BLaER1 (cell line): ENCODE measurements around the gene SASS6.
A peak's percentile ranks its signal among the peaks of the same experiment; 100 is the strongest.

Experiments
- H3K27ac ChIP-seq: shearing (Covaris generic); formaldehyde crosslinking; 2 replicates; pipeline ENCODE4 v1.8.1; 2022
- H3K27me3 ChIP-seq: shearing (Covaris generic); formaldehyde crosslinking; 2 replicates; pipeline ENCODE4 v1.8.1; 2022
- H3K36me3 ChIP-seq: shearing (Covaris generic); formaldehyde crosslinking; 2 replicates; pipeline ENCODE4 v1.8.1; 2022
- H3K4me1 ChIP-seq: shearing (Covaris generic); formaldehyde crosslinking; 2 replicates; pipeline ENCODE4 v1.8.1; 2022
- H3K4me2 ChIP-seq: shearing (Covaris generic); formaldehyde crosslinking; 2 replicates; pipeline ENCODE4 v1.8.1; 2022
- H3K4me3 ChIP-seq: shearing (Covaris generic); formaldehyde crosslinking; 2 replicates; pipeline ENCODE4 v1.8.1; 2022
- H3K9ac ChIP-seq: shearing (Covaris generic); formaldehyde crosslinking; 2 replicates; pipeline ENCODE4 v1.8.1; 2022
- H3K9me3 ChIP-seq: shearing (Covaris generic); formaldehyde crosslinking; 2 replicates; pipeline ENCODE4 v1.8.1; 2022
- H4K20me1 ChIP-seq: shearing (Covaris generic); formaldehyde crosslinking; 2 replicates; pipeline ENCODE4 v1.8.1; 2022
- Cebpa-rat ChIP-seq: shearing (Covaris generic); IDR thresholded peaks from 2 replicates; pipeline ENCODE4 v1.8.1; 2022

The SASS6 gene

GRCh38 chr1:100147875-100148274 lies 15.1 kb upstream of the SASS6 start:
- Histone ChIP-seq H3K4me1 (no peaks in the 10 kb centered on the region), H3K36me3 (peaks cover 53% of the 10 kb centered on the region), H3K9me3 (no peaks in the 10 kb centered on the region), H3K4me2 (no peak overlapping the region), H4K20me1 (no peaks in the 10 kb centered on the region), H3K27ac (no peak overlapping the region), H3K27me3 (no peaks in the 10 kb centered on the region), H3K9ac (no peak overlapping the region), H3K4me3 (no peak overlapping the region)
- TF ChIP-seq Cebpa-rat: no peak

- Histone ChIP-seq H4K20me1 (no peaks in the 10 kb centered on the region), H3K27me3 (no peaks in the 10 kb centered on the region), H3K27ac (no peak overlapping the region), H3K4me2 (no peak overlapping the region), H3K4me3 (no peak overlapping the region), H3K36me3 (peaks cover 61% of the 10 kb centered on the region), H3K4me1 (no peaks in the 10 kb centered on the region), H3K9me3 (no peaks in the 10 kb centered on the region), H3K9ac (no peak overlapping the region)
- TF ChIP-seq Cebpa-rat: no peak
Measured at GRCh38 chr1:100146958-100147357, 14.2 kb upstream of the SASS6 start.

DNA sequence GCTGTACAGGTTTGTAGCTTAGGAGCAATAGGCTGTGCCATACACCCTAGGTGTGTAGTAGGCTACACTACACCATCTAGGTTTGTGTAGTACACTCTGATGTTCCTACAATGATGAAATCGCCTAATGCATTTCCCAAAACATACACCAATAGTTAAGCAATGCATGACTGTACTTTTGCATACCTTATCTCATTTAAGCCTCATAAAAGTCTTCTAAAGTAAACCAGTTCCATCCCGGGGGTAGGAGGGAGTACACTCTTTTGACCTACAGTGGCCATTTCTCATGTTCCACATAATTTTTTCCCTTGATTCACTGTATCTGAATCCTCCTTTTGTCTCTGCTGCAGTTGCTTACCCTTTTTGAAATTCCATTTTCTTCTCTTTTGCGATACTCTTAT lies 12.4 kb upstream of the SASS6 start:
- Histone ChIP-seq H3K27me3 (no peaks in the 10 kb centered on the region), H3K27ac (no peak overlapping the region), H3K36me3 (peaks cover 79% of the 10 kb centered on the region), H3K4me1 (no peaks in the 10 kb centered on the region), H4K20me1 (no peaks in the 10 kb centered on the region), H3K4me3 (no peak overlapping the region), H3K9me3 (no peaks in the 10 kb centered on the region), H3K9ac (no peak overlapping the region), H3K4me2 (no peak overlapping the region)
- no peak for TF ChIP-seq Cebpa-rat

- H3K36me3 ChIP-seq: peaks cover 91% of the 10 kb centered on the region
- no peaks in the 10 kb centered on the region for H3K9me3 ChIP-seq
- no peak for TF ChIP-seq Cebpa-rat
- no peak overlapping the region for H3K4me2 ChIP-seq
- H3K9ac ChIP-seq: no peak overlapping the region
- H3K4me1 ChIP-seq: no peaks in the 10 kb centered on the region
- no peak overlapping the region for H3K27ac ChIP-seq
- no peak overlapping the region for H3K4me3 ChIP-seq
- H3K27me3 ChIP-seq: no peaks in the 10 kb centered on the region
- H4K20me1 ChIP-seq: no peaks in the 10 kb centered on the region
Measured at GRCh38 chr1:100142343-100142742, 9.6 kb upstream of the SASS6 start.

GRCh38 chr1:100141192-100141591 lies 8.5 kb upstream of the SASS6 start:
- no peak overlapping the region for H3K4me3 ChIP-seq
- H3K4me1 ChIP-seq: no peaks in the 10 kb centered on the region
- H3K27me3 ChIP-seq: no peaks in the 10 kb centered on the region
- H3K4me2 ChIP-seq: no peak overlapping the region
- no peaks in the 10 kb centered on the region for H3K9me3 ChIP-seq
- no peaks in the 10 kb centered on the region for H4K20me1 ChIP-seq
- no peak overlapping the region for H3K27ac ChIP-seq
- no peak overlapping the region for H3K9ac ChIP-seq
- TF ChIP-seq Cebpa-rat: no peak
- H3K36me3 ChIP-seq: peaks cover 91% of the 10 kb centered on the region

GRCh38 chr1:100137602-100138001 lies 4.9 kb upstream of the SASS6 start:
- Histone ChIP-seq H3K9ac (no peak overlapping the region), H3K4me1 (peaks cover 18% of the 10 kb centered on the region), H3K9me3 (no peaks in the 10 kb centered on the region), H3K27ac (no peak overlapping the region), H4K20me1 (no peaks in the 10 kb centered on the region), H3K4me3 (no peak overlapping the region), H3K4me2 (no peak overlapping the region), H3K27me3 (no peaks in the 10 kb centered on the region), H3K36me3 (peaks cover 61% of the 10 kb centered on the region)
- no peak for TF ChIP-seq Cebpa-rat

GRCh38 chr1:100134872-100135271 lies 2.1 kb upstream of the SASS6 start:
- TF ChIP-seq Cebpa-rat: no peak
- no peak overlapping the region for H3K27ac ChIP-seq
- H3K9me3 ChIP-seq: no peaks in the 10 kb centered on the region
- no peak overlapping the region for H3K9ac ChIP-seq
- H3K4me1 ChIP-seq: peaks cover 35% of the 10 kb centered on the region
- H4K20me1 ChIP-seq: no peaks in the 10 kb centered on the region
- H3K4me2 ChIP-seq: peak overlapping the region; percentile 84
- no peaks in the 10 kb centered on the region for H3K27me3 ChIP-seq
- peaks cover 34% of the 10 kb centered on the region for H3K36me3 ChIP-seq
- no peak overlapping the region for H3K4me3 ChIP-seq

GRCh38 chr1:100131623-100132022 lies 1.1 kb downstream of the SASS6 start:
- Histone ChIP-seq H3K4me3 (peak overlapping the region; percentile 96), H3K4me2 (peak overlapping the region; percentile 84), H3K4me1 (peaks cover 35% of the 10 kb centered on the region), H3K36me3 (peaks cover 2% of the 10 kb centered on the region; the same call in 1 of the 2 replicates), H4K20me1 (0 out of 2 replicates have a peak, but pooled peaks cover 3% of the 10 kb centered on the region), H3K27ac (no peak overlapping the region), H3K9ac (peak overlapping the region; percentile 88; the same call in 1 of the 2 replicates), H3K27me3 (no peaks in the 10 kb centered on the region), H3K9me3 (no peaks in the 10 kb centered on the region)
- TF ChIP-seq Cebpa-rat: no peak

DNA sequence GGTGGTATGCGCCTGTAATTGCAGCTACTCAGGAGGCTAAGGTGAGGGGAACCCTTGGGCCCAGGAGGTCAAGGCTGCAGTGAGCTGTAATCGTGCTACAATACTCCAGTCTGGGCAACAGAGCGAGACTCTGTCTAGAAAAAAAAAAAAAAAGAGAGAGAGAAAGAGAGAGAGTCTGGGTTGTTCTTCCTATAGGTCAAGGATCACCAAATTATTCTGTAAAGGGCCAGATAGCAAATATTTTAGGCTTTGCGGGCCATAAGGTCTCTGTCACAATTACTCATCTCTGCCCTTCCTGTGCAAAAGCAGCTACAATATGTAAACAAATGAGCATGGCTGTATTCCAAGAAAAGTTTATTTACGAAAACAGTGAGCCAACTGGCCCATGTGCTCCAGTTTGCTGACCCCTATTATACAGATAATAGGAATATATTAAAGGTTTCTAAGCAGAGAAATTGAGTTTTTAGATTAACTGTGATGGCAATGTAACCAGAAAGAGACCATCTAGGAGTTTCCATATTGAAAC lies 2.1 kb downstream of the SASS6 start:
- no peak for TF ChIP-seq Cebpa-rat
- Histone ChIP-seq H3K27ac (no peak overlapping the region), H3K4me3 (no peak overlapping the region), H3K4me2 (peak overlapping the region; percentile 84; the same call in 1 of the 2 replicates), H3K27me3 (no peaks in the 10 kb centered on the region), H4K20me1 (0 out of 2 replicates have a peak, but pooled peaks cover 7% of the 10 kb centered on the region), H3K36me3 (peaks cover 8% of the 10 kb centered on the region; the same call in 1 of the 2 replicates), H3K9me3 (no peaks in the 10 kb centered on the region), H3K4me1 (peaks cover 35% of the 10 kb centered on the region), H3K9ac (no peak overlapping the region)

GRCh38 chr1:100127226-100127625 lies 5.5 kb downstream of the SASS6 start:
- Histone ChIP-seq H3K9ac (no peak overlapping the region), H3K27ac (no peak overlapping the region), H3K36me3 (peaks cover 31% of the 10 kb centered on the region), H3K27me3 (no peaks in the 10 kb centered on the region), H3K4me3 (no peak overlapping the region), H3K9me3 (no peaks in the 10 kb centered on the region), H3K4me2 (no peak overlapping the region), H4K20me1 (0 out of 2 replicates have a peak, but pooled peaks cover 7% of the 10 kb centered on the region), H3K4me1 (peaks cover 16% of the 10 kb centered on the region)
- TF ChIP-seq Cebpa-rat: no peak

DNA sequence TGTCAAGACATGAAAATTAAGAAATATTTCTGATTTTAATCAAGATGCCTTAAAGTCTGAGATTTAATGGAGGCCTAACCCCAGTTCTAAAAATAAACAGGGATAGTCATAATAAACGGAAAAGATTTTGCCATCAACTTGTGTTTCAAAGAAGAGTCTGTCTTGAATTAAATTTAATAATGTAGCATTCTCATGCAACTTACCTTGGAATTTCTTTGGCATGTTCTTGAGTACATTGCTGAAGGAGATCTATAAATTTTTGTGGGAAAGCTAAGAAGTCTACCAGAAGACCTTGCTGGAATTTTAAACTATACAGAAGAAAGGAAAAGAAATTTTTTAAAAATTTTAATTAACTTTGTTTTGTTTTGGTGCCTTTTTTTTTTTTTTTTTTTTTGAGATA lies 10.6 kb downstream of the SASS6 start:
- no peaks in the 10 kb centered on the region for H3K4me1 ChIP-seq
- no peak overlapping the region for H3K9ac ChIP-seq
- H3K27me3 ChIP-seq: no peaks in the 10 kb centered on the region
- H4K20me1 ChIP-seq: 0 out of 2 replicates have a peak, but pooled peaks cover 7% of the 10 kb centered on the region
- peaks cover 66% of the 10 kb centered on the region for H3K36me3 ChIP-seq
- no peak overlapping the region for H3K4me3 ChIP-seq
- H3K4me2 ChIP-seq: no peak overlapping the region
- H3K27ac ChIP-seq: no peak overlapping the region
- no peak for TF ChIP-seq Cebpa-rat
- no peaks in the 10 kb centered on the region for H3K9me3 ChIP-seq
